ENCODE measurements around the gene HNMT. TPM values are rescaled to one million over a fixed set of nuclear protein-coding genes. Genes with fewer than 3 reads are reported as not detected.

HNMT gene
- total RNA-seq, 1 donor from 2014 or later: 3.2 TPM

GRCh38 chr2:137945229-137945628 lies 19.0 kb upstream of the HNMT start:
- Mint-ChIP-seq H3K27ac (ENCODE audit: unreplicated experiment) (no peak overlapping the region), H3K27me3 (ENCODE audit: unreplicated experiment) (peaks cover 27% of the 10 kb centered on the region), H3K36me3 (ENCODE audit: unreplicated experiment) (no peaks in the 10 kb centered on the region), H3K9me3 (ENCODE audit: unreplicated experiment) (no peaks in the 10 kb centered on the region), H3K4me3 (ENCODE audit: unreplicated experiment) (no peak overlapping the region), H3K4me1 (ENCODE audit: unreplicated experiment) (no peaks in the 10 kb centered on the region)
- no peak for TF ChIP-seq CTCF (IDR thresholded peaks at IDR 0.05)
- no peak for DNase-seq (ENCODE audit: extremely low spot score, unreplicated experiment)

DNA sequence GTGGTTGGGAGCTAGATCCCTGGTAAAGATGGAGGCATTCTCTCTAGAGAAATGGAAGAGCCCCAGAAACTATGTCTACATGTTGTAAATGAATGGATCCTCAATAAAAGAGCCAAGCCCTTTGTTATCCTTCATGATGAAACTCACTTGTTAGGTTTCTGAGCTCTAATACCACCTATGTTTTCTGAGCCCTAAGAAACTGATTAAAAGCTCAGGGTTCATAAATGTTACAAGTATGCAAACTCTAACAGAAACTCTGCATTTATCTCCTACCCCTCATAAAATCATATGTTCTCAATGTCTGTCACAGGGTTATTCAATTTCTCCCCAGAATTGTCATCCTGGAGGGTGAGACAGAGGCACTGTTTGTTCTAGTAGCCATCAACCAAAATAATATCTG lies 18.0 kb upstream of the HNMT start:
- H3K27ac Mint-ChIP-seq (ENCODE audit: unreplicated experiment): no peak overlapping the region
- H3K27me3 Mint-ChIP-seq (ENCODE audit: unreplicated experiment): peaks cover 27% of the 10 kb centered on the region
- H3K9me3 Mint-ChIP-seq (ENCODE audit: unreplicated experiment): no peaks in the 10 kb centered on the region
- no peaks in the 10 kb centered on the region for H3K4me1 Mint-ChIP-seq (ENCODE audit: unreplicated experiment)
- no peak for DNase-seq (ENCODE audit: extremely low spot score, unreplicated experiment)
- no peak overlapping the region for H3K4me3 Mint-ChIP-seq (ENCODE audit: unreplicated experiment)
- H3K36me3 Mint-ChIP-seq (ENCODE audit: unreplicated experiment): no peaks in the 10 kb centered on the region
- TF ChIP-seq CTCF (IDR thresholded peaks at IDR 0.05): no peak

DNA sequence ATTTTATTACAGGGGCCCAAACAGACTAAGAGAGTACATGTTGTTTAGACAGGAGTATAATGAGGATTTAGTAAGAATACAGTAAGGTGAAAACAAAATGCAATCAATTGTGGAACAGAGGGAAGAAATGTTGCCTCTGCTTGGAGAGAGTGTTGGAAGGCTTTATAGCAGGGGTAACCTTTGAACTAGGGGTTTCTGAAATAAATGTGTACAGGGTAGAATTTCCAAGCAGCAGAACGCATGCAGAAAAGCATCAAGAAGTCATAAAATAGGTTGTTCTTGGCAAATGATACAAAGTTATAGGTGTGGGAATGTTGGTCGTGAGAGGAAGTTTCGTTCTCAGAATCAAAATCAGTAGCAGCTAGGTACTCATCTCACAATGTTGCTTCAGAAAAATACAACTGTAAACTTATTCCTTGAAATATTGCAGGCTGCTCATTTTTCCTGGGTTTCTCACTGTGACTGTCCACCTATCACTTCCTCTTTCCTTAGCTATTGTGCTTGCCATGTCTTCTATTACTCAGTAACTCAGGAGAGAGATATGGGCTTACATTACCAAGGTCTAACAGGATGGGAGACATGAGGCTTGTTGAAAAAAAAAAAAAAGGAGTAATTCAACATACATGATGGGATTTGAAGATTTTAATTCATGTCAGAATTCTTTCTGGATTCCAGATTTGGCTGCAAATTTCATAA lies 17.1 kb upstream of the HNMT start:
- Mint-ChIP-seq H3K27me3 (ENCODE audit: unreplicated experiment) (peaks cover 25% of the 10 kb centered on the region), H3K4me3 (ENCODE audit: unreplicated experiment) (no peak overlapping the region), H3K4me1 (ENCODE audit: unreplicated experiment) (peaks cover 2% of the 10 kb centered on the region), H3K36me3 (ENCODE audit: unreplicated experiment) (no peaks in the 10 kb centered on the region), H3K27ac (ENCODE audit: unreplicated experiment) (no peak overlapping the region), H3K9me3 (ENCODE audit: unreplicated experiment) (no peaks in the 10 kb centered on the region)
- DNase-seq (ENCODE audit: extremely low spot score, unreplicated experiment): no peak
- TF ChIP-seq CTCF (IDR thresholded peaks at IDR 0.05): no peak

GRCh38 chr2:137947728-137948336 lies 16.4 kb upstream of the HNMT start:
- Mint-ChIP-seq H3K4me3 (ENCODE audit: unreplicated experiment) (no peak overlapping the region), H3K27me3 (ENCODE audit: unreplicated experiment) (peaks cover 22% of the 10 kb centered on the region), H3K9me3 (ENCODE audit: unreplicated experiment) (no peaks in the 10 kb centered on the region), H3K4me1 (ENCODE audit: unreplicated experiment) (peaks cover 2% of the 10 kb centered on the region), H3K27ac (ENCODE audit: unreplicated experiment) (no peak overlapping the region), H3K36me3 (ENCODE audit: unreplicated experiment) (no peaks in the 10 kb centered on the region)
- DNase-seq (ENCODE audit: extremely low spot score, unreplicated experiment): no peak
- TF ChIP-seq CTCF (IDR thresholded peaks at IDR 0.05): peak; percentile 73

DNA sequence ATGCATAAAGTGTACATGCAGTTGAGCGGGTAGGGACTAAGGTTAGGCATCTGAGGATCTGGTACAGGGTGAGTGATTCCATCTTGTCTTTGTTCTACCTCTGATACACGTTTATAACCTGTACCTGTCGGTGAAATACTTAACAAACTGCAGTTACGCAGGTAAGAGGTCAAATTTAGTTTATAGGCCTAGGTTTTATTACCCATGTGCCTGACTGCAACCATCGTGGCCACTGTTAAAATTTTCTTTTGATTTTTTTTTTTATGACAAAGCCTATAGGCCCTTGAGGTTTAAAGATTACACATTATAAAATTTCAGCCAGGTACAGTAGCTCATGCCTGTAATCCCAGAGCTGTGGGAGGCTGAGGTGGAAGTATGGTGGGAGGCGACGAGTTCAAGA lies 15.4 kb upstream of the HNMT start:
- Mint-ChIP-seq H3K27me3 (ENCODE audit: unreplicated experiment) (peaks cover 15% of the 10 kb centered on the region), H3K4me1 (ENCODE audit: unreplicated experiment) (peaks cover 4% of the 10 kb centered on the region), H3K9me3 (ENCODE audit: unreplicated experiment) (no peaks in the 10 kb centered on the region), H3K36me3 (ENCODE audit: unreplicated experiment) (no peaks in the 10 kb centered on the region), H3K27ac (ENCODE audit: unreplicated experiment) (no peak overlapping the region), H3K4me3 (ENCODE audit: unreplicated experiment) (no peak overlapping the region)
- no peak for TF ChIP-seq CTCF (IDR thresholded peaks at IDR 0.05)
- DNase-seq (ENCODE audit: extremely low spot score, unreplicated experiment): no peak

All from osteocyte (in vitro differentiated cells).